ENCODE results near the gene LSM6.

DNA sequence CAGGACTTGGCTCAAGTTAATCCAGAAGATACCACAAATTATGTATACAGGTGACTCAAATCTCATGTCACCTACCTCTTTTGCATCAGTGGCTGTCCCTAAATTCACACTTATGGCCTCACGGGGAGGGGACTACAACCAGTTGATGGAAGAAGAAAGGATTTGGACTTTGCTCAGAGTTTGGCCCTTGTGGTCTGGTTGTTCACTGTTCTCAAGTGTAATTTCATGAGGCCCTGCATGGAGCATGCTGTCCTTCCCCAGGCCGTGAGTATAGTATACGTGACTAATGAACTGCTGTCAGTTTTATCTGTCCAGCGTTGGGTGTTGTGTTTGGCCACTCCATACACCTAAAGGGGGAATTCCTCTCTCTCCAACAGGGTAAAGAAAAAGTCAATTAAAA lies 27.5 kb upstream of the LSM6 start:
- TF ChIP-seq, protein P1, sequence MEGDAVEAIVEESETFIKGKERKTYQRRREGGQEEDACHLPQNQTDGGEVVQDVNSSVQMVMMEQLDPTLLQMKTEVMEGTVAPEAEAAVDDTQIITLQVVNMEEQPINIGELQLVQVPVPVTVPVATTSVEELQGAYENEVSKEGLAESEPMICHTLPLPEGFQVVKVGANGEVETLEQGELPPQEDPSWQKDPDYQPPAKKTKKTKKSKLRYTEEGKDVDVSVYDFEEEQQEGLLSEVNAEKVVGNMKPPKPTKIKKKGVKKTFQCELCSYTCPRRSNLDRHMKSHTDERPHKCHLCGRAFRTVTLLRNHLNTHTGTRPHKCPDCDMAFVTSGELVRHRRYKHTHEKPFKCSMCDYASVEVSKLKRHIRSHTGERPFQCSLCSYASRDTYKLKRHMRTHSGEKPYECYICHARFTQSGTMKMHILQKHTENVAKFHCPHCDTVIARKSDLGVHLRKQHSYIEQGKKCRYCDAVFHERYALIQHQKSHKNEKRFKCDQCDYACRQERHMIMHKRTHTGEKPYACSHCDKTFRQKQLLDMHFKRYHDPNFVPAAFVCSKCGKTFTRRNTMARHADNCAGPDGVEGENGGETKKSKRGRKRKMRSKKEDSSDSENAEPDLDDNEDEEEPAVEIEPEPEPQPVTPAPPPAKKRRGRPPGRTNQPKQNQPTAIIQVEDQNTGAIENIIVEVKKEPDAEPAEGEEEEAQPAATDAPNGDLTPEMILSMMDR (conservative IDR thresholded peaks at IDR 0.05; ENCODE audit: low read depth in 2 of 2): no peak
- no peak for TF ChIP-seq EZH2phosphoT487 (IDR thresholded peaks at IDR 0.05; ENCODE audit: unreplicated experiment)

Measured in GM23338 (cell line).